Measurements from ENCODE around the gene ZC3HAV1. TPM values are rescaled to one million over a fixed set of nuclear protein-coding genes. Genes with fewer than 3 reads are reported as not detected.

Gene ZC3HAV1
- total and polyA plus RNA-seq, 2 of the 4 experiments (the other 2 are of a cell fraction) = 9.9 to 22.4 TPM

DNA sequence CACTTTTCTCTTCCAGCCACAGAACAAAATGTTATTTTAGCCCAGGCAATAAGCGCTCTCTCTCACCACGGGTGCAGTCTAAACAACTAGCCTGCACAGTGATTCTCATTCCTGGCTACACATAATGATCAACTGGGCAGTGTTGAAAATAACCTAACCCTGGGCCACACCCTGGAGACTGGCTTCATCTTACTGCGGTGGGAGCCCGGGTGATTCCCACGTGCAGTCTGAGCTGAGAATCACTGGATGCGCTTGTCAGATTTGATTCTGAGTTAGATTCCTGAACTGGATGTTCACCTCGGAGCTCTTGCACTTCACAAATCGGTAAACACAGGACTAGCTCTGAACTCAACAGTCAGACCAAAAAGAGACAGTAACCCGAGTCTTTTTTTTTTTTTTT, 14.9 kb downstream of the ZC3HAV1 start:
- no peak overlapping the region for H3K4me2 ChIP-seq (ENCODE audit: low read depth, low read length)
- dilution Hi-C loops (cut with HindIII; ENCODE audit: low sequenced_read_pairs, unreplicated experiment) = no loop called here

More for the DNA sequence above, 14.9 kb downstream of the ZC3HAV1 start:
- 50% methylated on average over 2 of the region's 9 CpGs; no CpG with 5 or more reads in 1 of the 2 experiments for WGBS, 2 experiments (ENCODE audit: extremely low coverage in 2 of 2, insufficient read length in 1 of 2)
- no peak overlapping the region for H3K9ac ChIP-seq (ENCODE audit: low read depth, low read length)
- in situ Hi-C loops (cut with MboI; ENCODE audit: low sequenced_read_pairs) = no loop called here
- no peaks in the 10 kb centered on the region; the same call in 1 of the 2 replicates for H4K20me1 ChIP-seq (ENCODE audit: insufficient read depth, low read length)
- no peak overlapping the region for H3K4me3 ChIP-seq (ENCODE audit: insufficient read depth, low read depth, low read length)
- no peak overlapping the region for H2BK5ac ChIP-seq (ENCODE audit: low read depth, low read length, poor library complexity, severe bottlenecking)
- H3K79me1 ChIP-seq (ENCODE audit: low read depth in 1 of 2, low read length in 2 of 2) = peaks cover 16 to 46% of the 10 kb centered on the region in 2 experiments
- H3K27ac ChIP-seq (ENCODE audit: insufficient read depth, low read length) = no peak overlapping the region
- H3K23ac ChIP-seq (ENCODE audit: low read depth, low read length) = no peak overlapping the region
- H3K4me1 ChIP-seq (ENCODE audit: control insufficient read depth, insufficient read depth, low read length) = peaks cover 2% of the 10 kb centered on the region; the same call in 1 of the 2 replicates
- DNase-seq (peak; percentile 7), ATAC-seq (ENCODE audit: low read depth) (peak; percentile 42)
- no peak overlapping the region for H3K56ac ChIP-seq (ENCODE audit: extremely low read depth, insufficient read depth, low read length)
- no peaks in the 10 kb centered on the region for H3K27me3 ChIP-seq (ENCODE audit: control insufficient read depth, insufficient read depth, low read length)
- TF ChIP-seq MAZ (IDR thresholded peaks at IDR 0.05; ENCODE audit: borderline replicate concordance, low read depth, low read length) = no peak
- TF ChIP-seq RAD21 (IDR thresholded peaks at IDR 0.05; ENCODE audit: low read length) = no peak
- TF ChIP-seq, protein P1, sequence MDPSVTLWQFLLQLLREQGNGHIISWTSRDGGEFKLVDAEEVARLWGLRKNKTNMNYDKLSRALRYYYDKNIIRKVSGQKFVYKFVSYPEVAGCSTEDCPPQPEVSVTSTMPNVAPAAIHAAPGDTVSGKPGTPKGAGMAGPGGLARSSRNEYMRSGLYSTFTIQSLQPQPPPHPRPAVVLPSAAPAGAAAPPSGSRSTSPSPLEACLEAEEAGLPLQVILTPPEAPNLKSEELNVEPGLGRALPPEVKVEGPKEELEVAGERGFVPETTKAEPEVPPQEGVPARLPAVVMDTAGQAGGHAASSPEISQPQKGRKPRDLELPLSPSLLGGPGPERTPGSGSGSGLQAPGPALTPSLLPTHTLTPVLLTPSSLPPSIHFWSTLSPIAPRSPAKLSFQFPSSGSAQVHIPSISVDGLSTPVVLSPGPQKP (IDR thresholded peaks at IDR 0.05; ENCODE audit: borderline replicate concordance, low read depth, low read length) = no peak
- TF ChIP-seq RCOR1 (IDR thresholded peaks at IDR 0.05; ENCODE audit: insufficient replicate concordance, low read length) = no peak
- TF ChIP-seq MXI1 (IDR thresholded peaks at IDR 0.05; ENCODE audit: borderline replicate concordance, low read depth, low read length) = no peak
- no TSS peak for BruUV-seq (replicated peaks)
- no peak overlapping the region for H2AK5ac ChIP-seq (ENCODE audit: low read depth, low read length)
- no peaks in the 10 kb centered on the region for H3K9me3 ChIP-seq (ENCODE audit: control insufficient read depth, insufficient read depth, low read length)
- H2BK15ac ChIP-seq (ENCODE audit: low read depth, low read length) = no peak overlapping the region
- H4K91ac ChIP-seq (ENCODE audit: insufficient read depth, low read depth, low read length) = no peak overlapping the region
- no peaks in the 10 kb centered on the region; the same call in 1 of the 2 replicates for H3K36me3 ChIP-seq (ENCODE audit: control insufficient read depth, insufficient read depth, low read length)
- no peak overlapping the region for H4K5ac ChIP-seq (ENCODE audit: low read depth, low read length)
- H2AK9ac ChIP-seq (replicated peaks; ENCODE audit: low read depth, low read length, poor library complexity) = no peak overlapping the region
- no peak overlapping the region for H4K8ac ChIP-seq (ENCODE audit: low read depth in 2 of 2, low read length in 2 of 2)
- H2BK20ac ChIP-seq (ENCODE audit: low read depth, low read length) = no peak overlapping the region
- peak overlapping the region; percentile 2 for H2AFZ ChIP-seq (replicated peaks; ENCODE audit: low read length, poor library complexity)
- H3K9me1 ChIP-seq (ENCODE audit: insufficient read depth, low read length) = peaks cover 5% of the 10 kb centered on the region; the same call in 1 of the 2 replicates
- POLR2A ChIA-PET (ENCODE audit: unreplicated experiment) = interaction anchor here (0.6 kb wide), 2 partner anchors 8 to 169 kb away, joined by 3 to 15 read pairs; no protein-coding TSS in a partner anchor
- intact Hi-C loops (cut with micrococcal nuclease) = no loop called here
- CTCF ChIA-PET = interaction anchor here (0.7 to 1.0 kb wide), 2 partner anchors 9 to 260 kb away, joined by 3 to 4 read pairs; no protein-coding TSS in a partner anchor
- no peak overlapping the region for H2BK120ac ChIP-seq (ENCODE audit: low read depth, low read length)
- H3K14ac ChIP-seq (replicated peaks; ENCODE audit: low read depth, low read length) = no peak overlapping the region
- no peak overlapping the region for H3K4ac ChIP-seq (ENCODE audit: low read depth, low read length)
- no peak overlapping the region for H3K18ac ChIP-seq (ENCODE audit: low read depth, low read length)
